HG02970 (cell line): ENCODE results near the gene LCOR.
"Not testable (repeated sequence)": the region's sequence is repeated elsewhere in the genome, so short reads cannot be mapped to it uniquely, and the experiment has no call there.

Experiments used
- ATAC-seq: cut with Tn5 transposase; IDR thresholded peaks from one replicate; pipeline ENCODE4 v1.9.1; 2021; ENCODE audit warnings: mild to moderate bottlenecking, moderate library complexity, moderate number of reproducible peaks; ENCODE audit not compliant: unreplicated experiment, low FRiP score

The LCOR gene

DNA sequence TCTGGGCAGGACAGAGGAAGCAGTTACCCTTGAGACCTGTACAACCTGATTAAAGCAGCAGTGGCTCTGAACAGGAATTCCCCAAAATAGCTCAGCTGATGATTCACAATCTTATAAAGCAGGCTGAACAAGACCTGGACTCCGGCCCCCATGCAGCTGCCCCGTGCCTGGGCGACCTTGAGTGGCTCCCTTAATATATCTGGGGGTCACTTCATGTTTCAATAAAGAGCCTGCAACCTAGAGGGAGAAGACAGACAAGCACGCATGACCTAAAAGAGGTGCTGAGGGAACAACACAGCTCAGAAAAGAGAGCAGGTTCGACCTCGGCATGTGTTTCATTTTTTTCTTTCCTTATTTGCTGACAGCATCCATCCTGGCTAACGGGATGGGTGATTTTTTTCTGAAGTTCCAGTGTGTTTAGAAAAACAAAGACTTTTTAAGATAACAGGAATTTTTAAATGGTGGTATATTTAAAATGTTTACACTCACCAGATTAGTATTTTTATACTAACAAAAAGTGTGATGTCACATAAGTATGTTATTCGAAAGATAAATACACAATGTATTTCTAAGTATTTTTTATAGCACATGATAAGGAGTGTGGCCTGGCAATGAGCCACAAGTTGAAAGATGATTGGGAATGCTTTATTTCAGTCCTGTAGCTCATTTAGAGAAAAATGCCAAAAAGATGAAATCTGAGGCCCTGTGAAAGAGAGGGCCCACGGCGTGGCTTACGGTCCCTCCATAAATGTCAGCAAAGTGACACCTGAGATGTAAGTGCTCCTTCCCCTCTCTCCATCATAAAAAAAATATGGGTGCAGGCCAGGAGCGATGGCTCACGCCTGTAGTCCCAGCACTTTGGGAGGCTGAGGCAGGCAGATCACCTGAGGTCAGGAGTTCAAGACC lies 192.3 kb downstream of the LCOR start:
- no peak for ATAC-seq

- ATAC-seq = no peak
Measured at GRCh38 chr10:97025613-97026242, 193.6 kb downstream of the LCOR start.

DNA sequence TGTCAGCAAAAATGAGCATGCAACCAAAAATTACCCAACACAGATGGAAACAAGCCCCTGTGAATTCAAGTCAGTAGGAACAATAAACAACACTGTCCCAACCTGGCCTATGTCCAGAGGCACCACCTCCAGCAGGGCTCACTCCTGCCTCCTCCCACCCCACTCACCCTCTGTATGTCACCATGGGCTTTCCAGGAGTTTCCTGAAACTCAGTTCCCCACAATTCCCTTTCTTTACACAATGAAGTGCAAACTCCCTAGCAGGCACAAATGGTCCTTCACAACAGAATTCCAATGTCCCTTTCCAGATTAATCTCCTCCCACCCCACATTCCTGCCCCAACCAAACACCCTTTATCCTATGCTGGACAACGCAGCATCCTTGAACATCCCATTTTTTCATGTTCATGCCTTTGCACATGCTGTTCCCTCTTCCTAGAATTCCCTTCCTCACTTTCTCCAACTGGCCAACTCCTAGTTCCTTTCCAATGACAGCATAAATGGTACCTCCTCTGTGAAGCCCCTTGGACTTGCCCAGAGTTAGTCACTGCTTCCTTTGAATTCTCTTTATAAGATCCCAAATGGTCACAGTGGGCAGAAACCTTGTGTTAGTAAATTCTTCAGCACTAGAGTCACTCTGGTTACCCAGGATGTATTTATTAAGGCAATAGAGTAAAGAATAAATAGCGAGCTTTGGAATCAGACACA lies 196.2 kb downstream of the LCOR start:
- no peak for ATAC-seq

DNA sequence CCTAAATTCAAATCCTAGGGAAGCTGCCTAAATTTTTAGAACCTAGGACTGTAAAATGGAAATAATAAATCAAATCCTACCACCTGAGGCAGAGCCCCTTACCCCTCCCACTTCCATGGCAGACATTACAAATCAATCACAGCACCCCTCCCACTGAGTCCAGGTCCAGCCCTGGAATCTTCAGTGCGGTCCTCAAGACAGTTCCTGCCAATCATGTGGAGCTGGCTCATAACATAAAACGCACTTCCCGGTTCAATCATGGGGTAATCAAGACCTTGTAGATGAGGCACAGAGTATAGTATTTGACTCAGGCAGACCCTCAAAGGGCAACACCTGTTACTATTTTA lies 196.7 kb downstream of the LCOR start:
- ATAC-seq = no peak

DNA sequence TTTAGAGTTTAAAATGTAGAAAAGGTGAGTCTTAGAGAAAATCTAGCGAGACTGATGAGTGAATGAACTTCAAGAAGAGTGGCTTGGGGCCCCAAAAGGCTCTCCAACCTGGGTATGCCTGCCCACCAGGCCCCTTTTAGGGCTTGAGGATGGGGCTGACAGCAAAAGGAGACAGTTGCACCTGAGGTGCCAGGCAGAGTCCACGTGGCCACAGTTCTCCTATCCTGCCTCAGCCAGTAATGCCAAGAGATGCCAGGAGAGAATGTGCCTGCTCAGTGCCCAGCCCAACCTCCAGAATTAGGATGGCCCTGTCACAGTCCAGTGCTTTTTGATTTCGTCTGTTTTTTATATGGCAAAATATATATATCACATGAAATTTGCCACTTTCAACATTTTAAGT lies 197.2 kb downstream of the LCOR start:
- no peak for ATAC-seq

DNA sequence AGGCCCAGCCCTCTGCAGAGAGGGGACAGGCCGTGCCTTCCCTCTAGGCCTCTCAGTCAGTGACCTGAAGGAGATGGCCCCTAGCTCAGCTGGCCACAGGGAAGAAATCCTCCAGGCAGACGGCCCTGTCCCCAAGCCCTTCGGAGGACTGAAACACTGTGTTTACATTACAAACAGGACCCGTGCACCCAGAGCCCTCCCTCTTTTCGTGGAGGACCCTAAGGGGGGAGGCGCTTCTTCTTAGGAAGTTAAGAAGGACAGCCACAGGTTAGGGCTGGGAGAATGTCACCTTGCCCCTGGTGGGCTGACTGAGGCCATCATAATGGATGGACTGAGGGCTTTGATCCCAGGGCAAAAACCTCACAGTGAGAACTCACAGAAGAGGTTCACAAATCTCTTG lies 198.8 kb downstream of the LCOR start:
- ATAC-seq = no peak

- ATAC-seq = no peak
Measured at GRCh38 chr10:97031459-97031858, 199.4 kb downstream of the LCOR start.

- no peak for ATAC-seq
Measured at GRCh38 chr10:97032624-97033023, 200.5 kb downstream of the LCOR start.

GRCh38 chr10:97033841-97034240 lies 201.7 kb downstream of the LCOR start:
- not testable (repeated sequence) for ATAC-seq

GRCh38 chr10:97034301-97034700 lies 202.2 kb downstream of the LCOR start:
- ATAC-seq = no peak

GRCh38 chr10:97034958-97035769 lies 203.1 kb downstream of the LCOR start:
- ATAC-seq = no peak

DNA sequence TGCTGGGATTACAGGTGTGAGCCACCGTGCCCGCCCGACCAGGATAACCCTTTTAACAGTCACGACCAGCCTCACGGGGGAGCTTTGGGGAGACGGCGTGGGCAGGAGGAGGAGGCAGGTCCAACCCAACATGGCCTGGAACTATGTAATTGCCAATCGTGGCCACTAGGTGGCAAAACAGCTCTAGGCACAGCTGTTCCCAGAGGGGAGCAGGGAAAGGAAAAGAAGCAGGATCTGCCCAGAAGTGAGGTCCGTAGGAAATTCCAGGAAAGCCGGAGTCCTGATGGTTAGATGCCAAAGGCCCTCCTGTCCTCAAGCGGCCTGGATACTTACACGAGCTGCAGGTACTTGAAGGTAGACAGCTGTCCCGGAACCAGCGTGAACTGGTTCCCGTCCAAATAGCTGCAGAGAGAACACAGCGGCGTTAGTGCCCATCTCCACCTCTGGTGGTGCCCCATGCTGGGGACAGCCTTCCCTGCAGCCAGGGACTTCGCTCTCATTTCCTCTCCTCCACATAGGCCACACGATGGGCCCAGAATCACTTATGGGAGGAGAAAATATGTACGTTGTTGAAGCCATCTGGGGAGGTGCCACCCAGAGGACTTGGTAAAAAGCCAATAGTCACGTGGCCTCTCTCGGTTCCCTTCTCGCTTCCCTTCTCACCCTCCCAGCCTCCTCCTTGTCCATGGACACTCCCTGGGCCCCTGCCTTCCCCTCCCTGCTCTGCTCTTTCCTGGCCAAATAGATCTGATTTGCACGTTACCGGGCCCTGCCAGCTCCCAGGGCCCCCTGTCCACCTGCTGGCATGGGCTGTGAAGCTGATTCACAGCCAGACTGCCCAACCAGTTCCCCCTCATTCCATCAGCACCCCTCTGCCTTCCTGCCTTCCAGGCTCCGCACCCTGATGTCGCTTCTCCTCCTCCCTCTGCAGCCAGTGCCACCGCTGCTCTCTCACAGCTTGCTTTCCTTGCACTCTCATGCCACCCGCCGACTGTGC lies 205.6 kb downstream of the LCOR start:
- no peak for ATAC-seq

DNA sequence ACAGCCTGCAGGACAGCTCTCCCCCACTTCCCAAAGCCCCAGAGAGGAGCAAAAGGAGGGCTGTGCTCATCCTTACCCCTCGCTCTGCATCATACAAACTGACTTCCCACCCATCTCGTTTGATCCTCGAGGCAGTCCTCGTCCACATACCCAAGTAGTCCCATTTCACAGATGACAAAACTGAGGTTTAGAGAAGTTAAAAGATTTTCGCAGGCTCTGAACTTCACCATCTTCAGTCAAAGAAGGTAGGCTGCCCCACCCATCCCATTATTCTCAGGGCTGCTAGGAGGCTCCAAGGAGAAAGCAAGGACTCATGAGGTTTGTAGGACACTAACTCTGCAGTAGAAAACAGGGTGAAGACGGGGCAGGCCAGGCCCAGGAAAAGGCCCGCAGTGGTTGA lies 206.6 kb downstream of the LCOR start:
- no peak for ATAC-seq

DNA sequence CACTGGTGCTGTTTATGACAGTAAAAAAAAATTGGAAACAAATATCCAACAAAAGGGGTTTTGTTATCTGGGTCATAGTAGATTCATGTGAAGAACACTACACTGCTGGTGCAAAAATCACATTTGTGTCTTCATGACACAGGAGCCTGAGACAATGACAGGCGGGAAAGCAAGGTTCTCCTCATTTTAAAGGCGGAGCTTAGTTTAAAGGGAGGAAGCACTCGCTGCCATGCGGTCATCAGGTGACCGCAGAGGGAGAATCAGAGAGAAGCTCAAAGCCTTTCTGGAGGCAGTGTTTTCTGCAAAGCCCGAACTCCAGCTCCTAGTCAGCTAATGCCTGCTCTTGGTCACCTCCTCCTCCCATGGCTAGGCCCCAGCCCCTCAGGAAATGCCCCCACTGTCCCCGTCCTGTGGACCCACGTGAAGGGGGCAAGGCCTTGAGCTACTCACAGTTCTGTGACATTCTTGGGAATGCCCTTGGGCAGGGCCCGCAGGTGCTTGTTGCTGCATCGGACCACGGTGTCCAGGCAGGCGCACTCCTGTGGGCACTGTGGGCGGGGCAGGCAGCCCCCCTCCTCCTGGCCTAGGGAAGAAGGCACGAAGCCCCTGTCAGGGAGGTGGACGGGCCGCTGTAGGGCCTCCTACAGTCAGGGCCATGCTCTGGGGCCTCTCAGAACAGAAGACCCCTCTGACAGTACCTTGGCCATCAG lies 207.6 kb downstream of the LCOR start:
- ATAC-seq = no peak

GRCh38 chr10:97040248-97040584 lies 208.1 kb downstream of the LCOR start:
- ATAC-seq = no peak

GRCh38 chr10:97040706-97041105 lies 208.6 kb downstream of the LCOR start:
- ATAC-seq = no peak

DNA sequence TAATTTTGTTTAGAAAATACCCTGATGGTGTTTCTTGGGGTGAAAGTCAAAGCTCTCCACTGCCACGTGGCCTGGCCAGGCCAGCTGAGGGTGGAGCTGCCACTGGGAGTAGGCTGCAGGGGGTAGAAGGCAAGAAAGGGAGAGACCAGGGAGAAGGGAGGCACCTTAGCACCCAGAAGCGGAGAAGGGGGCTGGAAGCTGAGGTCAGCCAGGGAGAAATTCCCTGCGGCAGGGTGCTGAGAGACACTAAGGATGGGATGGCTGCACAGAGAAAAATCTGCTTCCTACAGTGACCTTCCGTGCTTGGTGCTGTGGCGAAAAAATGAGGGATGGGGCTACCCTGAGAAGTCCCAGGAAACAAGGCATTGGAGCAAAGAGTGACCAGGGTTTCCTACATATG lies 210.0 kb downstream of the LCOR start:
- no peak for ATAC-seq

DNA sequence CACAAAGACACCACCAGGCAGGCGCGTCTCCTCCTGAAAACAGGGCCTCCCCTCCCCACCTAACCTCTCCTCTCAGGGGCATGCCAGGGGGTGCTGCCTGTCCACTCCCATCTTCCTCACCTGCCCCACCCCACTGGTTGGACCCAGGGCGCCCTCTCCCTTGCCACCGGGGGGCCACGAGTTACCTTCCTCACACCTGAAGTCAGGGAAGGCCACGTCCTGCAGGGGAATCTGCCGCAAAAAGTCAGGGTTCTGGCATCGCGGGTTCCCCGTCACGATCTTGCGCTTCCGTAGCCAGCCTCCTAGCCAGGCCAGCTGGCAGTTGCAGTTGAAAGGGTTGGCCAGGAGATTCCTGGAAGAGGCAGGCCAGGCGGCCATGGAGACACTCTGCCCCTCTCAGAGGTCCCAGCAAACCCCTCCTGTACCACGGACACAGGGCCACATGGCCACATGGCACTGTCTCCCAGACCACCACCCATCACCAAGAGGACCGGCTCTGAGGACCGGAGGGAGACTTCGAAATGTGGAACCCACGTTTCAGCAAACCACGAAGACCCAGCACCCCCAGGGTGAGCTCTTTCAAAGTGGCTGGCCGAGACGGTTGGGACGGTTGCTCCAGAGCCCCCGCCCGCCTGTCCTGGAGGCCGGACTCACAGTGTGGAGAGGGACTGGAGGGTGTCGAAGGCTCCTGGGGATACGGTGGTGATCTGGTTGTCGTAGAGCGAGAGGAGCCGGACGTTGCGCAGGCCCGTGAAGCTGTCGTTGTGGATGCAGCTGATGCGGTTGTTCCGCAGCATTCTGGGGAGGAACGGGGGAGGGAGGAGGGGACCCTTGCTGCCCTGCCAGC lies 210.8 kb downstream of the LCOR start:
- ATAC-seq = no peak
